Tibial nerve (tissue), 4 donors: ENCODE data around the gene USP22.

Experiments used
- CTCF ChIP-seq, 5 experiments: fragments of 200-600 bp in 3 of 5; fragments of 450-650 bp in 2 of 5; sonication (generic) in 3 of 5; IDR thresholded peaks; one replicate each; pipeline ENCODE4 v1.5.1; 2016 to 2019; ENCODE audit warnings: antibody characterized with exemption in 5 of 5, mild to moderate bottlenecking in 3 of 5, moderate library complexity in 2 of 5
- EP300 ChIP-seq, 2 donors: sonication (generic); formaldehyde crosslinking; IDR thresholded peaks; one replicate each; pipeline ENCODE4 v1.6.1; 2017; ENCODE audit warnings: antibody characterized with exemption in 2 of 2, mild to moderate bottlenecking in 1 of 2
- POLR2A ChIP-seq, 2 donors: fragments of 450-650 bp; IDR thresholded peaks; one replicate each; pipeline ENCODE4 v1.6.1; 2017; ENCODE audit warnings: antibody characterized with exemption in 2 of 2, mild to moderate bottlenecking in 2 of 2, moderate library complexity in 2 of 2

GRCh38 chr17:21039839-21040575, 2.8 kb downstream of the USP22 start:
- no peak for TF ChIP-seq EP300 (IDR thresholded peaks at IDR 0.05)
- TF ChIP-seq CTCF (IDR thresholded peaks at IDR 0.05): peak in 3 of 5 experiments; percentile 17 to 28 (median 19)
- no peak for TF ChIP-seq POLR2A (IDR thresholded peaks at IDR 0.05)
